ENCODE results near the gene INAFM2. TPM values are rescaled to one million over a fixed set of nuclear protein-coding genes. Genes with fewer than 3 reads are reported as not detected.

INAFM2 gene
- total and polyA plus RNA-seq, 9 donors, result 7.4 to 50.6 (median 30.6) TPM

- H3K27me3 ChIP-seq, result no peaks in the 10 kb centered on the region
- H3K36me3 ChIP-seq, result no peaks in the 10 kb centered on the region
- TF ChIP-seq CTCF (IDR thresholded peaks at IDR 0.05) (no peak), EP300 (IDR thresholded peaks at IDR 0.05) (no peak)
- H3K4me1 ChIP-seq (ENCODE audit: insufficient read depth), result peaks cover 2% of the 10 kb centered on the region
- no peak for DNase-seq
- intact Hi-C loops (cut with DNase I), result loop anchor here in 1 of 4 donors (10.0 kb wide), 1 partner anchor 243 kb away; the partner anchor contains the start of gene BMF
- no peak overlapping the region for H3K4me3 ChIP-seq
- no peaks in the 10 kb centered on the region for H3K9me3 ChIP-seq
- 89 to 94% (median 92%) methylated on average over 11 of the region's 11 CpGs for WGBS, 3 donors
- no peak overlapping the region for H3K27ac ChIP-seq
These were observed 24.3 kb downstream of the INAFM2 start for GRCh38 chr15:40347559-40348473.

GRCh38 chr15:40348474-40348870 is 25.0 kb downstream of the INAFM2 start:
- H3K36me3 ChIP-seq, result no peaks in the 10 kb centered on the region
- H3K9me3 ChIP-seq, result no peaks in the 10 kb centered on the region
- intact Hi-C loops (cut with DNase I), result loop anchor here in 1 of 4 donors (10.0 kb wide), 1 partner anchor 244 kb away; the partner anchor contains the start of gene BMF
- no peak for DNase-seq
- 80 to 87% (median 85%) methylated on average over 5 of the region's 5 CpGs for WGBS, 3 donors
- peaks cover 2% of the 10 kb centered on the region for H3K4me1 ChIP-seq (ENCODE audit: insufficient read depth)
- no peak for TF ChIP-seq POLR2A (IDR thresholded peaks at IDR 0.05)
- H3K27me3 ChIP-seq, result no peaks in the 10 kb centered on the region
- no peak overlapping the region for H3K4me3 ChIP-seq
- H3K27ac ChIP-seq, result no peak overlapping the region

DNA sequence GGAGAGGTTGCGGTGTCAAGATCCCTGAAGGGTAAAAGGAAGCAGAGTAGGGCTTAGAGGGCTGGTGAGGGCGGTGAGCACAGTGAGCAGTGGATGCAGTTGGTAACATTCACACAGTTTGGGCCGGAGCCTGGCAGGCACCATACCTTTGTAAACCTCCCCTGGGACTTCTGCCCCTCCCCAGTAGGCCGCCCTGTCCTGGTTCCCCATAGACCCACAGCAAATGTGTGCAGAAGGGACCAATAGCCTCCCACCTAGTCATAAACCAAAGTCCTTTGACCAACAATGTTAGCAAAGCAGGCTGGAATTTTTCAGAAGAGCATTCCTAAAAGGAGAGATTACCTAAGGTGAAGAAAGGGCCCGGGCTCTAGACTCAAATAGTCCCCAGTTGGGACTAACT is 25.7 kb downstream of the INAFM2 start:
- Histone ChIP-seq H3K9me3 (no peaks in the 10 kb centered on the region), H3K4me1 (ENCODE audit: insufficient read depth) (peaks cover 2% of the 10 kb centered on the region), H3K27me3 (no peaks in the 10 kb centered on the region), H3K27ac (no peak overlapping the region), H3K4me3 (no peak overlapping the region), H3K36me3 (no peaks in the 10 kb centered on the region)
- TF ChIP-seq CTCF (IDR thresholded peaks at IDR 0.05), result no peak
- TF ChIP-seq POLR2A (IDR thresholded peaks at IDR 0.05), result no peak
- TF ChIP-seq EP300 (IDR thresholded peaks at IDR 0.05), result no peak
- intact Hi-C loops (cut with DNase I), result loop anchor here in 1 of 4 donors (10.0 kb wide), 1 partner anchor 244 kb away; the partner anchor contains the start of gene BMF
- no peak for DNase-seq
- 87 to 93% (median 90%) methylated on average over 5 of the region's 5 CpGs for WGBS, 3 donors

GRCh38 chr15:40352281-40352901 is 28.9 kb downstream of the INAFM2 start:
- Histone ChIP-seq H3K9me3 (no peaks in the 10 kb centered on the region), H3K36me3 (no peaks in the 10 kb centered on the region), H3K27ac (no peak overlapping the region), H3K27me3 (no peaks in the 10 kb centered on the region), H3K4me1 (ENCODE audit: insufficient read depth) (no peaks in the 10 kb centered on the region), H3K4me3 (peak overlapping the region; percentile 4)
- no peak for TF ChIP-seq CTCF (IDR thresholded peaks at IDR 0.05)
- no peak for TF ChIP-seq POLR2A (IDR thresholded peaks at IDR 0.05)
- no peak for TF ChIP-seq EP300 (IDR thresholded peaks at IDR 0.05)
- no peak for DNase-seq
- intact Hi-C loops (cut with DNase I), result no loop called here
- WGBS, 3 donors, result 76 to 85% (median 82%) methylated on average over 7 of the region's 7 CpGs

Measured in ovary (tissue), 9 donors.